Left lung (tissue), 10 donors: Measurements from ENCODE around the gene SKA2. TPM values are rescaled to one million over a fixed set of nuclear protein-coding genes. Genes with fewer than 3 reads are reported as not detected.
"Not testable (repeated sequence)": the region's sequence is repeated elsewhere in the genome, so short reads cannot be mapped to it uniquely, and the experiment has no call there.

ENCODE experiments used
- ATAC-seq: fragments of 200-7000 bp; cut with Tn5 transposase; one replicate; pipeline ENCODE4 v1.9.1; 2020; ENCODE audit warnings: moderate library complexity
- DNase-seq, 4 donors: peaks; one replicate each; pipeline ENCODE4 v3.0.0-alpha.2; 2013 to 2020
- H3K27ac ChIP-seq, 2 donors: fragments of 200-600 bp; sonication (generic) in 1 of 2; one replicate each; pipeline versions ENCODE4 v1.5.0 to v1.8.0; 2020 to 2021
- H3K27me3 ChIP-seq, 2 donors: fragments of 200-600 bp; sonication (generic) in 1 of 2; one replicate each; pipeline versions ENCODE4 v1.5.0 to v1.8.0; 2020 to 2021
- H3K36me3 ChIP-seq, 2 donors: fragments of 200-600 bp; sonication (generic) in 1 of 2; one replicate each; pipeline versions ENCODE4 v1.5.0 to v1.8.0; 2020 to 2021
- H3K4me1 ChIP-seq, 2 donors: fragments of 200-600 bp; one replicate each; pipeline ENCODE4 v1.8.0; 2021
- H3K4me3 ChIP-seq, 2 donors: fragments of 200-600 bp; sonication (generic) in 1 of 2; one replicate each; pipeline versions ENCODE4 v1.5.0 to v1.8.0; 2020 to 2021; ENCODE audit warnings: mild to moderate bottlenecking in 1 of 2
- H3K9me3 ChIP-seq, 2 donors: fragments of 200-600 bp; sonication (generic) in 1 of 2; one replicate each; pipeline versions ENCODE4 v1.5.0 to v1.8.0; 2020 to 2021
- CTCF ChIP-seq, 2 donors: fragments of 200-600 bp; sonication (generic) in 1 of 2; IDR thresholded peaks; one replicate each; pipeline versions ENCODE4 v1.5.0 to v1.8.0; 2021; ENCODE audit warnings: antibody characterized with exemption in 2 of 2
- intact Hi-C, 2 donors: fragments of 100-400 bp; cut with DNase I; formaldehyde crosslinking; loops; one replicate each; pipeline versions ENCODE4 v1.11.2 to v1.14.2; 2022
- polyA plus RNA-seq, 6 donors: library from polyadenylated mRNA; unstranded; fragments of 120-200 nt; gene quantifications; one replicate each; pipeline ENCODE4 v1.2.1, GENCODE V29; 2013; ENCODE audit not compliant: insufficient read length in 6 of 6
- total RNA-seq, 2 donors: library from RNA; stranded (reverse); fragmentation: NEBNext Ultra II Directional; extraction: Animal tissue kit (Norgen Biotek cat#: 25700); gene quantifications; one replicate each; pipeline ENCODE4 v1.2.1, GENCODE V29; 2021
- donor health status: DM: no; HTN: yes; CAD: no.
- donor health status: DM: no; HTN: no; CAD: no.

SKA2 gene
- total and polyA plus RNA-seq, 8 donors = 34.4 to 77.5 (median 51.0) TPM

GRCh38 chr17:59180626-59181025 is 25.6 kb upstream of the SKA2 start:
- intact Hi-C loops = no loop called here
- H3K27ac ChIP-seq = no peak overlapping the region
- ATAC-seq = no peak
- no peak overlapping the region for H3K4me3 ChIP-seq
- no peak for DNase-seq
- no peaks in the 10 kb centered on the region for H3K36me3 ChIP-seq
- H3K27me3 ChIP-seq = no peaks in the 10 kb centered on the region
- TF ChIP-seq CTCF (IDR thresholded peaks at IDR 0.05) = no peak
- no peaks in the 10 kb centered on the region for H3K4me1 ChIP-seq
- no peaks in the 10 kb centered on the region for H3K9me3 ChIP-seq

- H3K9me3 ChIP-seq, H3K36me3 ChIP-seq, ATAC-seq, H3K4me1 ChIP-seq, DNase-seq, H3K27me3 ChIP-seq, H3K4me3 ChIP-seq, H3K27ac ChIP-seq, intact Hi-C loops: not testable (repeated sequence)
These were observed 24.6 kb upstream of the SKA2 start for GRCh38 chr17:59179601-59180000.

GRCh38 chr17:59178266-59178985 is 23.4 kb upstream of the SKA2 start:
- Histone ChIP-seq H3K9me3 (no peaks in the 10 kb centered on the region), H3K36me3 (peaks cover 0 to 6% of the 10 kb centered on the region in 2 donors), H3K27me3 (no peaks in the 10 kb centered on the region), H3K4me3 (no peak overlapping the region), H3K4me1 (no peaks in the 10 kb centered on the region), H3K27ac (no peak overlapping the region)
- TF ChIP-seq CTCF (IDR thresholded peaks at IDR 0.05) = no peak
- intact Hi-C loops = no loop called here
- DNase-seq (no peak), ATAC-seq (no peak)

- no peak for DNase-seq
These were observed 20.1 kb upstream of the SKA2 start for GRCh38 chr17:59175076-59175475.

GRCh38 chr17:59174671-59175070 is 19.7 kb upstream of the SKA2 start:
- Histone ChIP-seq H3K27ac (no peak overlapping the region), H3K36me3 (peaks cover 0 to 24% of the 10 kb centered on the region in 2 donors), H3K27me3 (no peaks in the 10 kb centered on the region), H3K9me3 (no peaks in the 10 kb centered on the region), H3K4me3 (no peak overlapping the region), H3K4me1 (no peaks in the 10 kb centered on the region)
- intact Hi-C loops = no loop called here
- no peak for TF ChIP-seq CTCF (IDR thresholded peaks at IDR 0.05)
- ATAC-seq = no peak
- DNase-seq = no peak

More at GRCh38 chr17:59175076-59175475, 20.1 kb upstream of the SKA2 start:
- Histone ChIP-seq H3K27me3 (no peaks in the 10 kb centered on the region), H3K4me1 (no peaks in the 10 kb centered on the region), H3K27ac (no peak overlapping the region), H3K36me3 (peaks cover 0 to 24% of the 10 kb centered on the region in 2 donors), H3K9me3 (no peaks in the 10 kb centered on the region), H3K4me3 (no peak overlapping the region)
- ATAC-seq = no peak
- no peak for TF ChIP-seq CTCF (IDR thresholded peaks at IDR 0.05)
- intact Hi-C loops = no loop called here
